ENCODE measurements around the gene ZIC4.

The ZIC4 gene

GRCh38 chr3:147371771-147372340 lies 34.5 kb downstream of the ZIC4 start:
- DNase-seq (ENCODE audit: low spot score) = no peak

GRCh38 chr3:147371140-147371539 lies 35.2 kb downstream of the ZIC4 start:
- no peak for DNase-seq (ENCODE audit: low spot score)

GRCh38 chr3:147370349-147370748 lies 36.0 kb downstream of the ZIC4 start:
- no peak for DNase-seq (ENCODE audit: low spot score)

- no peak for DNase-seq (ENCODE audit: low spot score)
Measured at GRCh38 chr3:147369661-147370123, 36.7 kb downstream of the ZIC4 start.

- DNase-seq (ENCODE audit: low spot score) = no peak
Measured at GRCh38 chr3:147369231-147369630, 37.1 kb downstream of the ZIC4 start.

- DNase-seq (ENCODE audit: low spot score) = no peak
Measured at GRCh38 chr3:147368561-147369221, 37.7 kb downstream of the ZIC4 start.

- DNase-seq (ENCODE audit: low spot score) = no peak
Measured at GRCh38 chr3:147368151-147368550, 38.2 kb downstream of the ZIC4 start.

- no peak for DNase-seq (ENCODE audit: low spot score)
Measured at GRCh38 chr3:147367676-147368075, 38.7 kb downstream of the ZIC4 start.

- no peak for DNase-seq (ENCODE audit: low spot score)
Measured at GRCh38 chr3:147365196-147366115, 40.9 kb downstream of the ZIC4 start.

GRCh38 chr3:147364771-147365170 lies 41.6 kb downstream of the ZIC4 start:
- DNase-seq (ENCODE audit: low spot score) = no peak

- peak; percentile 18 for DNase-seq (ENCODE audit: low spot score)
Measured at GRCh38 chr3:147361454-147362420, 44.6 kb downstream of the ZIC4 start.

- peak; percentile 26 for DNase-seq (ENCODE audit: low spot score)
Measured at GRCh38 chr3:147360646-147361453, 45.5 kb downstream of the ZIC4 start.

GRCh38 chr3:147360051-147360439 lies 46.3 kb downstream of the ZIC4 start:
- DNase-seq (ENCODE audit: low spot score) = no peak

GRCh38 chr3:147359177-147360050 lies 46.9 kb downstream of the ZIC4 start:
- DNase-seq (ENCODE audit: low spot score) = no peak

- no peak for DNase-seq (ENCODE audit: low spot score)
Measured at GRCh38 chr3:147358144-147358992, 48.0 kb downstream of the ZIC4 start.

- no peak for DNase-seq (ENCODE audit: low spot score)
Measured at GRCh38 chr3:147356909-147357900, 49.1 kb downstream of the ZIC4 start.
